DOHH2 (cell line): ENCODE data around the gene RPL41.

ENCODE experiments used
- H3F3A ChIP-seq: fragments of 200-600 bp; sonication (generic), shearing (Covaris generic); 2 replicates; pipeline ENCODE4 v1.6.0; 2016; ENCODE audit warnings: antibody characterized with exemption, mild to moderate bottlenecking; ENCODE audit not compliant: control insufficient read depth, insufficient read depth
- H3K27ac ChIP-seq: fragments of 200-600 bp; sonication (generic); 2 replicates; pipeline ENCODE4 v1.5.1; 2014; ENCODE audit warnings: low read depth, mild to moderate bottlenecking, low read length, moderate library complexity
- H3K27me3 ChIP-seq: fragments of 200-600 bp; sonication (generic); 2 replicates; pipeline ENCODE4 v1.6.1; 2014; ENCODE audit warnings: mild to moderate bottlenecking, low read length, mixed read lengths; ENCODE audit not compliant: control insufficient read depth
- H3K36me3 ChIP-seq: fragments of 200-600 bp; sonication (generic); 2 replicates; pipeline ENCODE4 v1.6.1; 2014; ENCODE audit warnings: mild to moderate bottlenecking, low read length, moderate library complexity, mixed read lengths; ENCODE audit not compliant: control insufficient read depth
- H3K4me1 ChIP-seq: fragments of 200-600 bp; sonication (generic); 2 replicates; pipeline ENCODE4 v1.6.1; 2014; ENCODE audit warnings: mild to moderate bottlenecking, low read length, mixed read lengths; ENCODE audit not compliant: control insufficient read depth
- H3K4me2 ChIP-seq: fragments of 200-600 bp; sonication (generic); 2 replicates; pipeline ENCODE4 v1.6.0; 2014; ENCODE audit warnings: mild to moderate bottlenecking, low read length, moderate library complexity
- H3K4me3 ChIP-seq: fragments of 200-600 bp; sonication (generic); 2 replicates; pipeline ENCODE4 v1.5.1; 2014; ENCODE audit warnings: mild to moderate bottlenecking, low read length, mixed read lengths
- H3K79me2 ChIP-seq: fragments of 200-600 bp; sonication (generic); 2 replicates; pipeline ENCODE4 v1.6.1; 2014; ENCODE audit warnings: mild to moderate bottlenecking, low read length, mixed read lengths; ENCODE audit not compliant: control insufficient read depth
- H3K9me2 ChIP-seq: fragments of 200-600 bp; sonication (generic); replicated peaks from 2 replicates; pipeline ENCODE4 v1.6.1; 2014; ENCODE audit warnings: mild to moderate bottlenecking, low read length, mixed read lengths; ENCODE audit not compliant: control insufficient read depth
- H3K9me3 ChIP-seq: fragments of 200-600 bp; sonication (generic); 2 replicates; pipeline ENCODE4 v1.6.1; 2014; ENCODE audit warnings: antibody characterized with exemption, low read length, mixed read lengths; ENCODE audit not compliant: control insufficient read depth, insufficient read depth
- H4K20me1 ChIP-seq: fragments of 200-600 bp; sonication (generic); 2 replicates; pipeline ENCODE4 v1.6.0; 2014; ENCODE audit warnings: low read depth, mild to moderate bottlenecking, antibody characterized with exemption, low read length, moderate library complexity; ENCODE audit not compliant: control insufficient read depth, insufficient read depth
- EZH2phosphoT487 ChIP-seq: fragments of 200-600 bp; sonication (generic); IDR thresholded peaks from 2 replicates; pipeline ENCODE4 v1.6.1; 2017; ENCODE audit warnings: borderline replicate concordance, mild to moderate bottlenecking, antibody characterized with exemption, low read length, moderate library complexity, mixed read lengths
- TF ChIP-seq, protein P1 (sequence below): fragments of 200-600 bp; sonication (generic); IDR thresholded peaks from one replicate; pipeline ENCODE4 v1.5.1; 2014; ENCODE audit warnings: antibody characterized with exemption, mild to moderate bottlenecking, low read depth, low read length; ENCODE audit not compliant: poor library complexity, severe bottlenecking

Gene RPL41

DNA sequence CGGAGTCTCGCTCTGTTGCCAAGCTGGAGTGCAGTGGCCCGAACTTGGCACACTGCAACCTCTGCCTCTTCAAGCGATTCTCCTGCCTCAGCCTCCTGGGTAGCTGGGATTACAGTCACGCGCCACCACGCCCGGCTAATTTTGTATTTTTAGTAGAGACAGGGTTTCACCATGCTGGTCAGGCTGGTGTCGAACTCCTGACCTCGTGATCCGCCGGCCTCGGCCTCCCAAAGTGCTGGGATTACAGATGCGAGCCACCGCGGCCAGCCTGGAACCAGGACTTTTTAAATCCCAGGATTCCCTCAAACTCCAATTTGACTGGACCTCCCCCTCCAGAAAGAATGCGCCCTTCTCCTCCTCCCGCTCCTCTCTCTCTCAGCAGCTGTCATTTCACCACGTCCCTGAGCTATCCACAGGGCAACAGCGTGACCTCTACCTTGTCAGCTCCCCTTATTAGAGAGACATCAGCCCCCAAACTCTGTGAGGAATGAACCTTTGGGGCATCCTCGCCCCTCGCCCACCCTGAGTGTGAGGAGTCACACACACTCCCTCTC lies 13.6 kb downstream of the RPL41 start:
- Histone ChIP-seq H3K9me2 (no peaks in the 10 kb centered on the region), H3K4me1 (peaks cover 39% of the 10 kb centered on the region), H3K79me2 (peaks cover 32% of the 10 kb centered on the region), H4K20me1 (no peaks in the 10 kb centered on the region), H3K4me3 (peak overlapping the region; percentile 90), H3F3A (peaks cover 19% of the 10 kb centered on the region), H3K27me3 (no peaks in the 10 kb centered on the region), H3K36me3 (peaks cover 48% of the 10 kb centered on the region), H3K27ac (peak overlapping the region; percentile 53; the same call in 1 of the 2 replicates), H3K9me3 (peaks cover 5% of the 10 kb centered on the region; the same call in 1 of the 2 replicates), H3K4me2 (peak overlapping the region; percentile 85)
- TF ChIP-seq EZH2phosphoT487: no peak
- TF ChIP-seq, protein P1, sequence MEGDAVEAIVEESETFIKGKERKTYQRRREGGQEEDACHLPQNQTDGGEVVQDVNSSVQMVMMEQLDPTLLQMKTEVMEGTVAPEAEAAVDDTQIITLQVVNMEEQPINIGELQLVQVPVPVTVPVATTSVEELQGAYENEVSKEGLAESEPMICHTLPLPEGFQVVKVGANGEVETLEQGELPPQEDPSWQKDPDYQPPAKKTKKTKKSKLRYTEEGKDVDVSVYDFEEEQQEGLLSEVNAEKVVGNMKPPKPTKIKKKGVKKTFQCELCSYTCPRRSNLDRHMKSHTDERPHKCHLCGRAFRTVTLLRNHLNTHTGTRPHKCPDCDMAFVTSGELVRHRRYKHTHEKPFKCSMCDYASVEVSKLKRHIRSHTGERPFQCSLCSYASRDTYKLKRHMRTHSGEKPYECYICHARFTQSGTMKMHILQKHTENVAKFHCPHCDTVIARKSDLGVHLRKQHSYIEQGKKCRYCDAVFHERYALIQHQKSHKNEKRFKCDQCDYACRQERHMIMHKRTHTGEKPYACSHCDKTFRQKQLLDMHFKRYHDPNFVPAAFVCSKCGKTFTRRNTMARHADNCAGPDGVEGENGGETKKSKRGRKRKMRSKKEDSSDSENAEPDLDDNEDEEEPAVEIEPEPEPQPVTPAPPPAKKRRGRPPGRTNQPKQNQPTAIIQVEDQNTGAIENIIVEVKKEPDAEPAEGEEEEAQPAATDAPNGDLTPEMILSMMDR: no peak

DNA sequence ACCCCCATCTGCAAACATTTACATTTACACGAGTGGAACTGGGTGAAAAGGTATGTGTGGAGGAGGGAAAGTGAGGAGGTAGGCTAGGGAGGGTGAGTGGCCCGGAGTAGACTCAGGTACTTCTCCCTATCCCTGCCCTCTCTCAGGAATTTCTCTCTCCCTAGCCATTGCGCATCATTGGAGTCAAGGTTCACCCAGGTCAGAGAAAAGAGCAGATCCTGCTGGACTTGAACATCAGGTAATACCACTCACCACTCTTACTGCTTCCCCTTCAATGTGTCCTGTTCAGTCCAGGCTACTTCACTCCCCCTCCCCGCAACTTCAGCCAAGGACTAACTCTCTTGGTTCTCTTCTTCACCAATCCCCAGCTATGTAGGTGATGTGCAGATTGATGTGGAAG lies 14.4 kb downstream of the RPL41 start:
- H3K27ac ChIP-seq: no peak overlapping the region
- H3K9me3 ChIP-seq: peaks cover 5% of the 10 kb centered on the region; the same call in 1 of the 2 replicates
- peaks cover 27% of the 10 kb centered on the region for H3K79me2 ChIP-seq
- peaks cover 31% of the 10 kb centered on the region for H3K4me1 ChIP-seq
- H3K36me3 ChIP-seq: peaks cover 56% of the 10 kb centered on the region
- H3K4me3 ChIP-seq: no peak overlapping the region
- peaks cover 15% of the 10 kb centered on the region for H3F3A ChIP-seq
- H3K27me3 ChIP-seq: no peaks in the 10 kb centered on the region
- no peaks in the 10 kb centered on the region for H3K9me2 ChIP-seq
- TF ChIP-seq, protein P1: no peak
- TF ChIP-seq EZH2phosphoT487: no peak
- H4K20me1 ChIP-seq: no peaks in the 10 kb centered on the region
- H3K4me2 ChIP-seq: no peak overlapping the region

DNA sequence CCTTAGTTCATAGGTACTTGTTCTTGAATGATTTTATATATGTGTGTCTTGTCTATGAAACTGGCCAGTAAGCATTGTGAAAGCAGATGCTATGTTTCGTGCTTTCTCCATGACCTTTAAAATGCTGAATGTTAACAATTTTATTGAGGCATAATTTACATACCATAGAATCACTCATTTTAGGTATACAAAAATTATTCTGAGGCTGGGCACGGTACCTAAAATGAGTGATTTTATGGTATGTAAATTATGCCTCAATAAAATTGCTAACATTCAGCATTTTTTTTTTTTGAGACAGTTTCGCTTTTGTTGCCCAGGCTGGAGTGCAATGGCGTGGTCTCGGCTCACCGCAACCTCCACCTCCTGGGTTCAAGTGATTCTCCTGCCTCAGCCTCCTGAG lies 18.5 kb downstream of the RPL41 start:
- H3K4me3 ChIP-seq: no peak overlapping the region
- peaks cover 8% of the 10 kb centered on the region for H3K79me2 ChIP-seq
- peaks cover 87% of the 10 kb centered on the region for H3K36me3 ChIP-seq
- no peaks in the 10 kb centered on the region for H4K20me1 ChIP-seq
- H3F3A ChIP-seq: no peaks in the 10 kb centered on the region
- peaks cover 5% of the 10 kb centered on the region; the same call in 1 of the 2 replicates for H3K9me3 ChIP-seq
- peaks cover 5% of the 10 kb centered on the region for H3K4me1 ChIP-seq
- no peaks in the 10 kb centered on the region for H3K27me3 ChIP-seq
- H3K4me2 ChIP-seq: no peak overlapping the region
- H3K27ac ChIP-seq: no peak overlapping the region
- TF ChIP-seq, protein P1: no peak
- no peak for TF ChIP-seq EZH2phosphoT487
- no peaks in the 10 kb centered on the region for H3K9me2 ChIP-seq
